GM18858 (cell line): ENCODE results near the gene PSTPIP2.

Experiments
- ATAC-seq: cut with Tn5 transposase; IDR thresholded peaks from one replicate; pipeline ENCODE4 v1.9.1; 2021; ENCODE audit not compliant: unreplicated experiment

Gene PSTPIP2

DNA sequence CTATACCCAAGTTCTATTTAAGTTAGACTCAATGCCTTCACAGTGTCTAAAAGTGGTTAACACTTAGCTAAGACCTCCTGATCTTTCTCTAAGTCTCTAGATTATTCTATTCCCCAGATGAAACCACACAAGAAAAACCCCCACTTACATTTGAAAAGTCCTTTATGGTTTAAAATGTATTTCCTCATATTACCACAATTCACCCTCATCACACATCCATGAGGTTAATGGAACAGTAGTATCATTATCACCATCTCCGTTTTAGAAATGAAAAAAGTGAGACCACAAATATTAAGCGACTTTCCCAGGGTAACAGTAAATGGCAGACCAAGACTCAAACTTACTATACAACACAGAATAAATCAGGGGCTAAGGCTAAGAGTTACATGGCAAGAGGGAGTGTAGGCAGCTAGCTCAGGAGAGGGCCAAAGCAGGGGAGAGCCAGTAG, 133.5 kb downstream of the PSTPIP2 start:
- ATAC-seq, result no peak

DNA sequence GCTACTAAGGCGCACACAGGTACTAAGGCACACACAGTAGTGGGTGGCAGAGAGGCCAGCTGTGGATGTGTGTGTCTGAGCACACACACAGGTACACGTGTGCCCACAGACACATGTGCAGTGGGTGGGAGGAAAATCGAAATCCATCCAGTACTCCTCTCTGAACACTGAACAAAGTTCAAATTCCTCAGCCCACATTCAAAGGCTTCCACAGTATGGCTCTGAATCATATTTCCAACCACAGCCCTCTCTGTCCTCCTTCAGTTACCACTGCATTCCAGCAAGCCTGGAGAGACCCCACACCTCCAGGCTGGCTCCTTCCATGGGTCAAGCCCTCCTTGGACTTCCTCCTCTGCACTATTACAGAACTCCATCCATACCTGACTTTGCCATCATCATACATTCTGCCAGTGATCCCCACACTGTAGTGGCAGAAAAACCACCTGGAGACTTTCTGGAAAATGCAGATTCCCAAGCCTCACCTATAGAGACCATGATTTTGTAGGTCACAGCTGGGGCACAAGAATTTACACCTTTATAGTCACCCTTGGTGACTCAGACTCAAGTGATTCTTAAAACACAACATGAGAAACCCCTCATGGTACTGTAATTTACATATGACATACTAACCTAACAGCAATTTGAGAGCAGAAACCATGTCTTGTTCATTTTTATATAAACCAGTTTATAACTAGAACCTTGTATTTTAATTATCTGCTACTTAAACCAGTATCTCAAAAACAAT, 136.3 kb downstream of the PSTPIP2 start:
- no peak for ATAC-seq
